AG04449 (cell line): ENCODE results near the gene CDC42EP1.

Experiments used
- CTCF ChIA-PET: fragments of 350-600 bp; formaldehyde crosslinking; extraction: SDS; loops from one replicate; lab custom pipeline; 2021; ENCODE audit warnings: antibody characterized with exemption; lab: Yijun Ruan, JAX
- POLR2A ChIA-PET: fragments of 400-600, 350-600 bp; formaldehyde crosslinking; extraction: SDS; loops from one replicate; lab custom pipeline; 2020; ENCODE audit warnings: antibody characterized with exemption, inconsistent platforms; lab: Yijun Ruan, JAX
- DNase-seq: peaks from one replicate; pipeline ENCODE4 v3.0.0-alpha.2; 2010; ENCODE audit warnings: low read depth, low spot score
- H3K4me3 ChIP-seq: 2 replicates; pipeline ENCODE4 v1.5.1; 2011; ENCODE audit warnings: low read depth, mild to moderate bottlenecking, control low read depth, low read length
- CTCF ChIP-seq: IDR thresholded peaks from one replicate; pipeline ENCODE4 v1.5.1; 2011; ENCODE audit warnings: mild to moderate bottlenecking, moderate library complexity, low read length, control low read depth, inconsistent platforms; ENCODE audit not compliant: insufficient read depth; ENCODE audit errors: missing control alignments

CDC42EP1 gene

GRCh38 chr22:37556710-37557109, 3.6 kb upstream of the CDC42EP1 start:
- POLR2A ChIA-PET = no interaction called here
- CTCF ChIA-PET = interaction anchor here (2.2 to 22.2 kb wide), 3 partner anchors 11 to 50 kb away, joined by 7 to 728 read pairs (median 70); no protein-coding TSS in a partner anchor
- H3K4me3 ChIP-seq = no peak overlapping the region
- no peak for TF ChIP-seq CTCF
- no peak for DNase-seq

GRCh38 chr22:37557321-37558001, 2.8 kb upstream of the CDC42EP1 start:
- POLR2A ChIA-PET = interaction anchor here (0.7 kb wide), 1 partner anchor 50 kb away, joined by 3 read pairs; no protein-coding TSS in a partner anchor
- no peak overlapping the region for H3K4me3 ChIP-seq
- DNase-seq = no peak
- no peak for TF ChIP-seq CTCF
- CTCF ChIA-PET = interaction anchor here (0.9 to 22.2 kb wide), 5 partner anchors 11 to 49 kb away, joined by 3 to 728 read pairs (median 9); no protein-coding TSS in a partner anchor

DNA sequence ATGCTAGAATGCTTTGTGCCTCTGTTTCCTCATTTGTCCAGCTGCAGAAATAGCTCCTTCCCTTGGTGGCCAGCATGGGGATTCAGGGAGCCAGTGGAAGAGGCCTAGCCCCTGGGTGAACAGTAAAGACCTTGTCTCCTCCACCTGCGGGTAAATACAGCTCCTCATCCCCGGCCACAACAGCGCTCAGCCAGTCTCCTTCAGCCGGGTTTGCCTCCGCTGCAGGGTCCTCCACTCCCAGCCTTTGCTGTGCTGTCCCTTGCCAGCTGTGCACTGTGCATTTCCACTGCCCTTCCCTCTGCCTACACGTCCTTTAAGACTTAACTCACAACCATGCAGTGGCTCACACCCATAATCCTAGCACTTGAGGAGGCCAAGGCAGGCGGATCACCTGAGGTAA, 1.5 kb upstream of the CDC42EP1 start:
- TF ChIP-seq CTCF = no peak
- DNase-seq = no peak
- ChIA-PET POLR2A (no interaction called here), CTCF (interaction anchor here (2.1 to 22.2 kb wide), 3 partner anchors 9 to 33 kb away, joined by 12 to 728 read pairs (median 70); no protein-coding TSS in a partner anchor)
- H3K4me3 ChIP-seq = no peak overlapping the region

DNA sequence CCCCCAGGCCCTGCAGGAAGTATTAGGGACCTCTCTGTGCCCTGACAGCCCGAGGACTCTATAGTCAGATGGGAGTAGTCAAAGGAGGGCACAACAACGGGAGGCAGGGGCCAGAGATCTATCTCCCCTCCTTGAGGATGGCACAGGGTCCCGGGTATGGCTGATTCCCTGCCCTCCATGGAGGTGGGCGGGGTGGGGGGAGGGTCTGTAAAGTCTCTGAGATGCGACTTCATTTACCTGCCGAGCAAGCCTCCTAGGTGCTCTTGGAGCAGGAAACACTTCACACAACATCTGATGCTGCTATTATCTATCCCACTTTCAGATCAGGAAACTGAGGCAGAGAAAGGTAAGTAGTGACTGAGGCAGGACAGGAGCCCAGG, 769 bp upstream of the CDC42EP1 start:
- peak overlapping the region; percentile 52 for H3K4me3 ChIP-seq
- no peak for DNase-seq
- no peak for TF ChIP-seq CTCF
- CTCF ChIA-PET = interaction anchor here (1.0 to 22.2 kb wide), 4 partner anchors 9 to 48 kb away, joined by 6 to 728 read pairs (median 41); no protein-coding TSS in a partner anchor
- POLR2A ChIA-PET = interaction anchor here (1.2 to 2.7 kb wide), 2 partner anchors 10 to 13 kb away, joined by 6 to 12 read pairs; no protein-coding TSS in a partner anchor

- no peak for TF ChIP-seq CTCF
- ChIA-PET CTCF (interaction anchor here (1.0 to 22.2 kb wide), 10 partner anchors 7 to 184 kb away, joined by 3 to 728 read pairs (median 12); partner anchors contain the start of genes GGA1 and LGALS2), POLR2A (interaction anchor here (1.0 to 2.7 kb wide), 4 partner anchors 11 to 30 kb away, joined by 5 to 12 read pairs (median 8); no protein-coding TSS in a partner anchor)
- H3K4me3 ChIP-seq = peak overlapping the region; percentile 82
- DNase-seq = no peak
These were observed 430 bp downstream of the CDC42EP1 start for GRCh38 chr22:37560608-37561211.
